A549 (cell line): ENCODE measurements around the gene IPPK. TPM values are rescaled to one million over a fixed set of nuclear protein-coding genes. Genes with fewer than 3 reads are reported as not detected.

Experiments used
- ATAC-seq, 2 experiments: fragments of 200-7000 bp in 1 of 2; fragments of >200 bp in 1 of 2; cut with Nextera tagmentation in 1 of 2; cut with Tn5 transposase in 1 of 2; 3 replicates each; pipeline versions ENCODE4 v1.8.0 to v1.9.1; 2018 to 2020; ENCODE audit warnings: mild to moderate bottlenecking in 1 of 2, moderate library complexity in 1 of 2
- CTCF ChIA-PET: fragments of 300-600 bp; sonication (Branson Sonifier 250); formaldehyde crosslinking; extraction: SDS; loops from one replicate; lab custom pipeline; 2021; ENCODE audit warnings: antibody characterized with exemption, inconsistent platforms; lab: Yijun Ruan, JAX
- POLR2A ChIA-PET: fragments of 350-600 bp; formaldehyde crosslinking; extraction: SDS; loops from one replicate; lab custom pipeline; 2021; ENCODE audit warnings: antibody characterized with exemption, inconsistent platforms; lab: Yijun Ruan, JAX
- DNase-seq, 2 experiments: peaks; one replicate each; pipeline versions ENCODE4 v3.0.0 to v3.0.0-alpha.2; 2011 to 2016; ENCODE audit warnings: low read depth in 1 of 2, low spot score in 1 of 2
- FAIRE-seq: peaks from 2 replicates; lab custom pipeline; 2011; peaks lifted over from hg19 to GRCh38; lab: Jason Lieb, UNC
- H3K27ac ChIP-seq, 2 experiments: fragments of >200 bp; sonication (Bioruptor Twin); formaldehyde crosslinking; 3 replicates each; pipeline ENCODE4 v1.5.1; 2016 to 2017
- H3K4me1 ChIP-seq: fragments of >200 bp; sonication (Bioruptor Twin); formaldehyde crosslinking; 3 replicates; pipeline ENCODE4 v1.6.1; 2016
- H3K4me2 ChIP-seq: fragments of >200 bp; sonication (Bioruptor Twin); formaldehyde crosslinking; 3 replicates; pipeline ENCODE4 v1.6.1; 2016
- H3K4me3 ChIP-seq: fragments of >200 bp; sonication (Bioruptor Twin); formaldehyde crosslinking; 3 replicates; pipeline ENCODE4 v1.5.1; 2016
- H3K9me3 ChIP-seq: fragments of >200 bp; sonication (Bioruptor Twin); formaldehyde crosslinking; 3 replicates; pipeline ENCODE4 v1.6.1; 2016
- BHLHE40 ChIP-seq: IDR thresholded peaks from 2 replicates; pipeline ENCODE4 v1.6.1; 2012; ENCODE audit warnings: low read depth, low read length, inconsistent platforms
- CBX8 ChIP-seq: fragments of 200-600 bp; sonication (generic); IDR thresholded peaks from 2 replicates; pipeline ENCODE4 v1.6.1; 2016
- EHF ChIP-seq: fragments of 250-450 bp; sonication (Bioruptor Pico); IDR thresholded peaks from 2 replicates; pipeline ENCODE4 v1.5.0; 2020; ENCODE audit warnings: mild to moderate bottlenecking
- EHMT2 ChIP-seq: fragments of 200-600 bp; sonication (generic); IDR thresholded peaks from 2 replicates; pipeline ENCODE4 v1.6.1; 2016; ENCODE audit warnings: antibody characterized with exemption, low read depth, mild to moderate bottlenecking, moderate library complexity
- EP300 ChIP-seq, 2 experiments: fragments of >200 bp; sonication (Bioruptor Twin); formaldehyde crosslinking; IDR thresholded peaks; 2 replicates in 1 of 2; 3 replicates in 1 of 2; pipeline ENCODE4 v1.6.1; 2016 to 2017
- FOSB ChIP-seq: fragments of 250-450 bp; sonication (Bioruptor Pico); IDR thresholded peaks from 2 replicates; pipeline ENCODE4 v1.5.0; 2020; ENCODE audit warnings: mild to moderate bottlenecking, moderate library complexity
- FOSL2 ChIP-seq, 2 experiments: fragments of 450-650 bp in 1 of 2; fragments of >200 bp in 1 of 2; sonication (Bioruptor Twin) in 1 of 2; formaldehyde crosslinking; IDR thresholded peaks; 2 replicates each; pipeline versions ENCODE4 v1.5.0 to v1.6.1; 2016 to 2020; ENCODE audit warnings: mild to moderate bottlenecking in 1 of 2, moderate library complexity in 1 of 2
- FOXS1 ChIP-seq: fragments of 250-450 bp; sonication (Bioruptor Pico); IDR thresholded peaks from 2 replicates; pipeline ENCODE4 v1.5.0; 2020; ENCODE audit warnings: mild to moderate bottlenecking, moderate library complexity
- HOXB5 ChIP-seq: fragments of 250-450 bp; sonication (Bioruptor Pico); IDR thresholded peaks from 2 replicates; pipeline ENCODE4 v1.5.0; 2020; ENCODE audit warnings: mild to moderate bottlenecking, moderate library complexity
- KDM1A ChIP-seq: fragments of 200-600 bp; sonication (generic); IDR thresholded peaks from 2 replicates; pipeline ENCODE4 v1.6.1; 2016; ENCODE audit warnings: low read depth, mild to moderate bottlenecking
- KDM5A ChIP-seq: fragments of 200-600 bp; sonication (generic); IDR thresholded peaks from 2 replicates; pipeline ENCODE4 v1.6.1; 2016; ENCODE audit warnings: antibody characterized with exemption, mild to moderate bottlenecking
- MAFK ChIP-seq: fragments of 450-650 bp; IDR thresholded peaks from 2 replicates; pipeline ENCODE4 v1.6.1; 2014; ENCODE audit not compliant: partially characterized antibody
- MAZ ChIP-seq: fragments of 150-350 bp; IDR thresholded peaks from 2 replicates; pipeline ENCODE4 v1.6.1; 2014; ENCODE audit warnings: antibody characterized with exemption, low read depth, low read length, borderline replicate concordance
- NR3C1 ChIP-seq: fragments of >200 bp; sonication (Bioruptor Twin); formaldehyde crosslinking; IDR thresholded peaks from 3 replicates; pipeline ENCODE4 v1.6.1; 2017
- PHF8 ChIP-seq: fragments of 200-600 bp; sonication (generic); IDR thresholded peaks from 2 replicates; pipeline ENCODE4 v1.6.1; 2016; ENCODE audit warnings: low read depth, mild to moderate bottlenecking, antibody characterized with exemption, moderate library complexity, borderline replicate concordance
- RAD21 ChIP-seq, 2 experiments: fragments of >200 bp in 1 of 2; sonication (Bioruptor Twin) in 1 of 2; formaldehyde crosslinking in 1 of 2; IDR thresholded peaks in 1 of 2; conservative IDR thresholded peaks in 1 of 2; 2 replicates in 1 of 2; 3 replicates in 1 of 2; pipeline ENCODE4 v1.6.1; 2012 to 2018; ENCODE audit warnings: inconsistent platforms in 1 of 2
- RFX5 ChIP-seq: fragments of 450-650 bp; IDR thresholded peaks from 2 replicates; pipeline ENCODE4 v1.7.1; 2014; ENCODE audit warnings: antibody characterized with exemption, mild to moderate bottlenecking, moderate library complexity
- RNF2 ChIP-seq: fragments of 200-600 bp; sonication (generic); IDR thresholded peaks from 2 replicates; pipeline ENCODE4 v1.6.1; 2016; ENCODE audit warnings: low read depth, mild to moderate bottlenecking, antibody characterized with exemption, moderate library complexity, borderline replicate concordance
- SMC3 ChIP-seq: fragments of >200 bp; sonication (Bioruptor Twin); formaldehyde crosslinking; IDR thresholded peaks from 3 replicates; pipeline ENCODE4 v1.6.1; 2018; ENCODE audit warnings: inconsistent platforms
- TFCP2L1 ChIP-seq: fragments of 250-450 bp; sonication (Bioruptor Pico); IDR thresholded peaks from 2 replicates; pipeline ENCODE4 v1.5.0; 2021; ENCODE audit warnings: mild to moderate bottlenecking
- TP53 ChIP-seq: fragments of 250-450 bp; sonication (Bioruptor Pico); IDR thresholded peaks from 2 replicates; pipeline ENCODE4 v1.5.0; 2021; ENCODE audit warnings: mild to moderate bottlenecking, moderate library complexity
- ZC3H11A ChIP-seq: fragments of 450-650 bp; IDR thresholded peaks from 2 replicates; pipeline ENCODE4 v1.6.1; 2014; ENCODE audit warnings: antibody characterized with exemption, mild to moderate bottlenecking
- ZSCAN20 ChIP-seq: fragments of 250-450 bp; sonication (Bioruptor Pico); IDR thresholded peaks from 2 replicates; pipeline ENCODE4 v1.8.0; 2022; ENCODE audit warnings: mild to moderate bottlenecking, moderate library complexity
- WGBS: methylation state at CpG from one replicate; pipeline ENCODE4 v1.1.6; 2017; ENCODE audit errors: missing lambda C conversion rate; 5-methylcytosine and 5-hydroxymethylcytosine counted together
- polyA plus RNA-seq, 4 experiments: library from polyadenylated mRNA; depleted of rRNA in 3 of 4; stranded (reverse); fragments of >200 nt; fragmentation: RNase III in 1 of 4; extraction: RNeasy Plus Mini Kit Qiagen cat#74134 plus additional on column Dnase treatment in 1 of 4; gene quantifications; 2 replicates in 3 of 4; 3 replicates in 1 of 4; pipeline ENCODE4 v1.2.3, GENCODE V29; 2011 to 2017
- TF ChIP-seq, protein P1 (sequence below): IDR thresholded peaks from 2 replicates; pipeline ENCODE4 v1.6.1; 2012
- TF ChIP-seq, protein P2 (sequence below): fragments of 250-450 bp; sonication (Bioruptor Pico); IDR thresholded peaks from 2 replicates; pipeline ENCODE4 v1.5.0; 2020; ENCODE audit warnings: low read depth, mild to moderate bottlenecking, moderate library complexity
- TF ChIP-seq, protein P3 (sequence below): fragments of 250-450 bp; sonication (Bioruptor Pico); IDR thresholded peaks from 2 replicates; pipeline ENCODE4 v1.5.0; 2021; ENCODE audit warnings: mild to moderate bottlenecking, moderate library complexity, borderline replicate concordance

The IPPK gene
- polyA plus RNA-seq, 2 of the 4 experiments (the other 2 are of a cell fraction) = 12.2 to 20.0 TPM

DNA sequence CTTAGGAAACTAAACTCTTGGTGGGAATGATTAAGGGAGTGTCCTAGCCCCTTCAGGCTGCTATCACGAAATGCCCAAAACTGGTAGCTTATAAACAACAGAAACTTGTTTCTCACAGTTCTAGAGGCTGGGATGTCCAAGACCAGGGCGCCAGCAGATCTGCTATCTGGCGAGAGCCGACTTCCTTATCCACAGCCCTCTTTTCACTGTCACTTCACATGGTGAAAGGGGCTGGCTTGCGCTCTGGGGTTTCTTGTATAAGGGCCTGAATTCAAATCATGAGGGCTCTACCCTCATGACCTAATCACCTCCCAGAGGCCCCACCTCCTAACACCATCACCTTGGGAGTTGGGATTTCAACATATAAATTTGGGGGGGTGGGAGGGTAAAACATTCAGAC, 49.1 kb downstream of the IPPK start:
- Histone ChIP-seq H3K27ac (no peak overlapping the region), H3K4me3 (no peak overlapping the region), H3K4me2 (no peak overlapping the region), H3K9me3 (no peaks in the 10 kb centered on the region), H3K4me1 (peaks cover 6% of the 10 kb centered on the region; the same call in 1 of the 3 replicates)
- no peak for DNase-seq
- TF ChIP-seq EHF (no peak), RAD21 (conservative IDR thresholded peaks at IDR 0.05 in 1 of 2, IDR thresholded peaks at IDR 0.05 in 1 of 2) (no peak), FOSB (CRISPR knock-in tag) (no peak), RFX5 (no peak), TP53 (CRISPR knock-in tag) (no peak), KDM5A (no peak), NR3C1 (no peak), FOSL2 (IDR thresholded peaks at IDR 0.05) (no peak), FOSL2 (CRISPR knock-in tag; IDR thresholded peaks at IDR 0.05) (no peak), RNF2 (no peak), KDM1A (no peak)
- TF ChIP-seq, protein P1, sequence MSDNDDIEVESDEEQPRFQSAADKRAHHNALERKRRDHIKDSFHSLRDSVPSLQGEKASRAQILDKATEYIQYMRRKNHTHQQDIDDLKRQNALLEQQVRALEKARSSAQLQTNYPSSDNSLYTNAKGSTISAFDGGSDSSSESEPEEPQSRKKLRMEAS = no peak
- POLR2A ChIA-PET = no interaction called here
- WGBS = 90% methylated on average over 5 of the region's 5 CpGs
- no peak for ATAC-seq
- no peak for FAIRE-seq
- CTCF ChIA-PET = interaction anchor here (0.6 to 1.9 kb wide), 7 partner anchors 9 to 481 kb away, joined by 3 to 8 read pairs (median 4); no protein-coding TSS in a partner anchor

DNA sequence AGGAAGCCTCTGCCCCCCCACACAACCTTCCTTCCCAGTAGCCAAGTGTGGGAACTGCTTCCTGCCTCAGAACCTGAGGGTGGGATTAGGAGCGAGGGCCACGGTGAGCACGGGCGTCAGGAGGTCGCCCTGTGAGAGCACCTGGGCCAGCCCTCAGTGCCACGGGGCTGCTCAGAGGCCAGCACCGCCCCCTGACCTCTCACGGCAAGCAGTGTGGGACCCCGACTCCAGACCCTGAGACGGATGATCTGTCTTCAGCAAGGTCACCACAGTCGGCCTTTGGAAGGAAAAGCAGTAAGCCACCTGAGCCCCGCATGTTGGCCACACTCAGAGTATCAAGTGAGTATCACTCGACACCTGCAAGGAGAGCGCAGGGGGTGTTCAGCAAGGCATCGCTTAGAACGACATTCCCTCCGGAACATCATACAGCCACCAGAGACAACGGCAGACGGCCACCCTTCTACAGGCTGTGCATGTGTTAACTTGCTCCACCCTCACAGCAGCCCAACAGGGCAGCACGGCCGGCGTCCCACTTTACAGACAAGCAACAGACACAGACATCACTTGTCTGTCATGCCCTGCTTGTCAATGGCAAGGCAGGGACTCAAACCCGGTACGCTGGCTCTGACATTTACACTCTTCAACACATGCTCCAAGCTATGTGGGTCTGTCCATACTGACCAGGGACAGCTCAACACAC, 50.2 kb downstream of the IPPK start:
- ATAC-seq = no peak
- no peak for FAIRE-seq
- peaks cover 3% of the 10 kb centered on the region; the same call in 1 of the 3 replicates for H3K4me1 ChIP-seq
- DNase-seq = no peak
- TF ChIP-seq CBX8 (no peak), HOXB5 (CRISPR knock-in tag) (no peak), ZC3H11A (no peak), MAFK (no peak), EHMT2 (no peak), EP300 (IDR thresholded peaks at IDR 0.05) (no peak), PHF8 (no peak), FOXS1 (CRISPR knock-in tag) (no peak), TFCP2L1 (CRISPR knock-in tag) (no peak), KDM1A (no peak), SMC3 (no peak), MAZ (no peak), BHLHE40 (no peak), FOSL2 (IDR thresholded peaks at IDR 0.05) (no peak), FOSL2 (CRISPR knock-in tag; IDR thresholded peaks at IDR 0.05) (no peak), ZSCAN20 (CRISPR knock-in tag) (no peak)
- TF ChIP-seq, protein P1 = no peak
- TF ChIP-seq, protein P2, sequence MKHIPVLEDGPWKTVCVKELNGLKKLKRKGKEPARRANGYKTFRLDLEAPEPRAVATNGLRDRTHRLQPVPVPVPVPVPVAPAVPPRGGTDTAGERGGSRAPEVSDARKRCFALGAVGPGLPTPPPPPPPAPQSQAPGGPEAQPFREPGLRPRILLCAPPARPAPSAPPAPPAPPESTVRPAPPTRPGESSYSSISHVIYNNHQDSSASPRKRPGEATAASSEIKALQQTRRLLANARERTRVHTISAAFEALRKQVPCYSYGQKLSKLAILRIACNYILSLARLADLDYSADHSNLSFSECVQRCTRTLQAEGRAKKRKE (CRISPR knock-in tag) = no peak
- TF ChIP-seq, protein P3, sequence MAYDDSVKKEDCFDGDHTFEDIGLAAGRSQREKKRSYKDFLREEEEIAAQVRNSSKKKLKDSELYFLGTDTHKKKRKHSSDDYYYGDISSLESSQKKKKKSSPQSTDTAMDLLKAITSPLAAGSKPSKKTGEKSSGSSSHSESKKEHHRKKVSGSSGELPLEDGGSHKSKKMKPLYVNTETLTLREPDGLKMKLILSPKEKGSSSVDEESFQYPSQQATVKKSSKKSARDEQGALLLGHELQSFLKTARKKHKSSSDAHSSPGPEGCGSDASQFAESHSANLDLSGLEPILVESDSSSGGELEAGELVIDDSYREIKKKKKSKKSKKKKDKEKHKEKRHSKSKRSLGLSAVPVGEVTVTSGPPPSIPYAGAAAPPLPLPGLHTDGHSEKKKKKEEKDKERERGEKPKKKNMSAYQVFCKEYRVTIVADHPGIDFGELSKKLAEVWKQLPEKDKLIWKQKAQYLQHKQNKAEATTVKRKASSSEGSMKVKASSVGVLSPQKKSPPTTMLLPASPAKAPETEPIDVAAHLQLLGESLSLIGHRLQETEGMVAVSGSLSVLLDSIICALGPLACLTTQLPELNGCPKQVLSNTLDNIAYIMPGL (CRISPR knock-in tag) = no peak
- no peak overlapping the region for H3K4me2 ChIP-seq
- H3K9me3 ChIP-seq = no peaks in the 10 kb centered on the region
- WGBS = 93% methylated on average over 23 of the region's 24 CpGs
- no peak overlapping the region for H3K4me3 ChIP-seq
- CTCF ChIA-PET = interaction anchor here (1.6 to 6.0 kb wide), 4 partner anchors 8 to 479 kb away, joined by 3 to 30 read pairs (median 6); no protein-coding TSS in a partner anchor
- POLR2A ChIA-PET = no interaction called here
- H3K27ac ChIP-seq = no peak overlapping the region
